ENCODE results near the gene RHBDD1.

RHBDD1 gene

DNA sequence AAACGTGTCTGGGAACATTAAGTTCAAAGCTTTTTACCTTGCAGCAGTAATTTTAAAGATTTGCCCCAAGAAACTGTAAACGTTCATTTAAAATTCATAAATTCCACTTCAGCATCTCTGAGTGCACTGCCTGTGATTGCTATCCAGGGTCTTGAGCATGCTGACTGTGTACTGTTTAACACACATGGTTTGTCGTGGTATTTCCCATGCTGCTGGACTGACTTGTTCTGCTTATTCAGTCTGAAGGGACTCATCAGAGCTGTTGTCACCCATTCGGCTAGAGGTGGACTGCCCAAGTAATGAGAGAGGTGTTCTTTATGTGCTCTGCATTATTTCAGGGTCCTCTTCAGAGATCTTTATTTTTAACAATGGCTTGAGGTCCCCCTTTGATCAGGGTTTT is 53.1 kb downstream of the RHBDD1 start:
- DNase-seq: no peak

- DNase-seq: no peak
Measured at GRCh38 chr2:226890286-226890685, 54.4 kb downstream of the RHBDD1 start.

DNA sequence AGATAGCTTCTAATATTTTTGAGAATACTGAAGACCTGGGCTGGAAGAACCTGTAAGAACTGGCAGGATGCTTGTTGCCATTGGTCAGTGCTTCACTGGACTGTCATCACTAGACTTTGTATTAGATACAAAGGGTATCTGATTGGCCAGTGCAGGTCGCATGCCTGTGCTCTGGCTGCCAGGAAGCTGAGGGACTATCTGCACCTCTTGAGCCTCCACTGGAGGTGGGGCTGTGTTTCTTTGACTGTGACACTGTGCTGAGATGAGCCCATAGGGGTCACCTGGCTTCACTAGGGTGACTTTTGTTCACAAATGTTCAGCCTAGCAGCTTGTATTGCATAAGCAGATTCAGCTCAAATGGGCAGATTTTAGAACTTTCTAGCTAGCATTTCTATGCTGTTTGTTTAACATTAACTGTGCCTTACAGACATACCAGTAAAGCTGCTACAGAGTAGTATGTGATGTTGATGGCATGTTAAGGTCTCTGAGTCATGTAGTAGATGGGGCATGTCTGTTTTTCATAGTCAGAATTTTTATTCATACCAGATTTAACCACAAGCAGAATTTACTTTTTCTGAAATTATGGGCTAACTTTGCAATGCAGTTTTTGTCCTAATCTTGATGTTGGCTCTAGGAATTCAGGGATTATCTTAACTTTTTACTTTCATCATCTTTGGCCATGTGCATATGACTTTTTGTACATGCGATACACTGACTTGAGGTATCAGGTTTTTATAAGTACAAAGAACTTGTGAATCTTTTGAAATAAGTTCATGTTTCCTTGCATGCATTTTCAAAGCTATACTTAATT is 56.1 kb downstream of the RHBDD1 start:
- DNase-seq: no peak

DNA sequence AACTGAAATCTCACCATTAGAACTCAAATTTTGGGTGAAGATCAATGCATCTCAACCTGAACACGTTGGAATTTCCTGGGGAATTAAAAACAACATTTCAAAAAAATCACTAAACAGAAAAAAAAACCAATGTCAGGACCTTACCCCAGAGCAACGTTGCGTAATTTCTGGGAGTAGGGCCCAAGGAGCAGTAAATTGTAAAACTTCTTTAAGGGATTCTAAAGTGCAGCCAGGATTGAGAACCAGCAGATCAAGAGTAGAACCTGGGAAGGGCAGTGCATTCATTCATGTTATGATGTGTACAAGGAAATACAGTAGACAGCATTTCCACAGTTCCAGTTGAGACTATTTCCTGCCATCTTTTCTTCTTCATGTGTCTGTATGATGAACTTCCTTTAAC is 56.9 kb downstream of the RHBDD1 start:
- no peak for DNase-seq

GRCh38 chr2:226893216-226893615 is 57.4 kb downstream of the RHBDD1 start:
- no peak for DNase-seq

GRCh38 chr2:226894752-226895151 is 58.9 kb downstream of the RHBDD1 start:
- DNase-seq: no peak

GRCh38 chr2:226895579-226895978 is 59.7 kb downstream of the RHBDD1 start:
- DNase-seq: no peak

DNA sequence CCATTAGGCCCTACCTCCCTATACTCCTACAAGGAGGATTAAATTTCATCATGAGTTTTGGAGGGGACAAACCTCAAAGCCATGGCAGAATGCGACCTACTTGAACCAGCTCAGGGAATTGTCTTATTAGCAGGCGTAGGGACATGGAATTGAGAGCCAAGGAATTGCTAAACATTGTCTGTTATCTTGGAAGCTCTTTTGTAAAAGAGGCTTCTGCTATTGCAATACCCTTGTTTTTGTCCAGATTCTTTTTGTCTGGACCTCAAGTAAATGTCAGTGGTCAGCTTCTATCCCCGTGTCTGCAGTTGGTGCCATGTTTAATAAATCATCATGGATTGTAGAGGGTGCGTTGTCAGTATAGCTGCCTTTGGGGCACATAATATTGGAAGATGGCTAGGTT is 62.3 kb downstream of the RHBDD1 start:
- DNase-seq: no peak

- no peak for DNase-seq
Measured at GRCh38 chr2:226898897-226899296, 63.0 kb downstream of the RHBDD1 start.

DNA sequence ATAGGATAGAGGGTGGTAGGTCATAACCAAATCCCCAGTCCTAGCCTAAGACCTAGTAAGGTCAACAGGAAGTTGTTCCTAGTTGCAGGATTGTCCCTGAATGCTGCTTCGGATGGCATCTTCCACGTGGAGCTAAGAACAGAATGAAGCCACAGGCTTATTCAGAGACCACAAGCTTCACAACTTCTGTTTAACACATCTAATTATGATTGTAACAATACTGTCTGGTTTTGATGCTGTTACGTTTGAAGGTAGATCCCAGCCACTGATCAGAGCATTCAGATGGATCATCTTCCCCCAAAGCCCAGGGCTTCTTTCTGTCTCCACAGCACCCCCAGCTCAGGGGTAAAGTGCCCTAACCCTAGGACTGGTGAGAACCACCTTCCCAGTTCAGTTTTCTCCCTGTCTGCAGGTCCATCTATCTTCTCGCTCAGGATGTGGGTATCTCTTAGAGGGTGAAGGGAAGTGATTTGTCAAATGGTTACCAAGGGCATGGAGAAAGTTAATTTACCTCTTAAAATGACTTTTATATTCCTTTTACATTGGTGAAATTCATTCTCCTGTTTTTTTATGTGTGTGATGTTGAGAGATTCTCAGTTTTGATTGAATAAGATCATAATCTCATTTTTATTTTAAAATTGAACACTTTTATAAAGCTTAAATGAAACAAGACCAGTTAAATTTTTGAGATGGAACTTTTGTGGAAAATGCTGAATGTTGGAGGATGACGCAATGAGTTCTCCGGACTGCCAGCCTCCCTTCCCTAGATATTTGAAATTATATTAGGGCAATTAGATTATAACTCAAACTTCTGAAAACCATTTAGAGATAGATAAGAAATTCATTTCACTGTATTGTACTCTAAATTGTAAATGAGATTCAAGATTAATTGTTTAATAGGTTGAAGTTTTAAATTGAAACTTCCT is 66.5 kb downstream of the RHBDD1 start:
- DNase-seq: no peak

GRCh38 chr2:226903179-226903578 is 67.3 kb downstream of the RHBDD1 start:
- DNase-seq: no peak

- DNase-seq: no peak
Measured at GRCh38 chr2:226904592-226904991, 68.7 kb downstream of the RHBDD1 start.

DNA sequence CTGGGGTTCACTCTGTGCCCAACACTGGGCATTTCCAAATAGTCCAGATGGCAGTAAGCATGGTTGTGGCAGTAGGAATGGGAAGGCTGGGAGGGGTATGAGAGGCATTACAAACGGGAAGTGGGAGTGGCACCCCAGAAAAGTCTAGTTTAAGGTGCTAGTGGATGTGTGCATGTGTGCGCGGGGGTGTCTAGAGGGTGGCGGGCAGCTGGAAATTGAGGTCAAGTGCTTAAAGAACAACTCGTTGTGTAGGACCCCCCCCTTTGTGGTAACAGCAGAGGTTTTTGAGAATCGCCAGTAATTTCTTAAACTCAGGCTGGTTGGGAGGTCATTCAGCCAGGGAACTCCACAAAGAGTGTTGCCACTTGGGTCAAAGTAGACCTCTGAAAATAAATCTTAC is 69.9 kb downstream of the RHBDD1 start:
- DNase-seq: no peak

- DNase-seq: no peak
Measured at GRCh38 chr2:226906163-226906693, 70.4 kb downstream of the RHBDD1 start.

DNA sequence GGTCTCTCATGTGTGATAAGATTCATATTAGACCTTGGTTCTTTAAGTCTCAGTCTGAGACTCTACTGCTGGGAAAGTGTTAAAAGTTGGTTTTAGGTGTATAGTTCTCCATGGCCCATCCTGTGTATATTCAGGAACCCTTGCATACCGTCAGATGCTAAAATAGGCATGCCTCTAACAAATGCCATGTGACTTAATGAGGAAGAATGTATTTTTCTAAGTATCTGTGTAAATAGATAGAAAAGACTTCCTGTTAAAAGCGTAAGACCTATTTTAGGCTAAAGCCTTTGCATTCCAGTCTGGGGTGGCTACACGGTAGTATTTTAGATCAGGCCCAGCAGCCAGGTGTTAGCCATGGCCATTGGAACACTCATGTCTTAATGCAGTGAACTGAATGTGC is 73.3 kb downstream of the RHBDD1 start:
- DNase-seq: no peak

- no peak for DNase-seq
Measured at GRCh38 chr2:226909836-226910235, 74.0 kb downstream of the RHBDD1 start.

- DNase-seq: no peak
Measured at GRCh38 chr2:226910384-226910783, 74.5 kb downstream of the RHBDD1 start.

GRCh38 chr2:226911932-226912331 is 76.1 kb downstream of the RHBDD1 start:
- no peak for DNase-seq

- DNase-seq: no peak
Measured at GRCh38 chr2:226913641-226914040, 77.8 kb downstream of the RHBDD1 start.

DNA sequence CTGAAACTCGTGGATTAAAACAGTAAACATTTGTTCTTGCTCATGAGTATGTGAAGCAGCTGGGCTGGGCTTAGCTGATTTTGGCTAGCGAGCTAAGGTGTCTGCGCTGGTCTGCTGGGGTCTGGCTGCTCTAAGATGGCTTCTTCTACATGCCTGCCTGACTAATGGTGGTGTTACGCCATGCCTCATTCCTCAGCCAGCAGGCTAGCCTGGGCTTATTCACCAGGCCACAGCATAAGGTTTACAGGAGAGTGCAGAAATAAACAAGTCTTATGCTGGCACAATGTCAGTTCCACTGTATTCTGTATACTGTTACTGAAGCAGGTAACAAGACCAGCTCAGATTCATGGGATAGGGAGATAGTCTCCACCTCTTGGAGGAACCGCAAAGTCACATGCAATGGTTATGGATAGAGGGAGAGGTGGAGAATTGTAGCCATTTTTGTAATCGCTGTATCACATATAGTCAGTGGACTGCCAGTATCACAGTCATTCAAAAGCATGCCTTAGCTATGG is 80.0 kb downstream of the RHBDD1 start:
- DNase-seq: no peak

DNA sequence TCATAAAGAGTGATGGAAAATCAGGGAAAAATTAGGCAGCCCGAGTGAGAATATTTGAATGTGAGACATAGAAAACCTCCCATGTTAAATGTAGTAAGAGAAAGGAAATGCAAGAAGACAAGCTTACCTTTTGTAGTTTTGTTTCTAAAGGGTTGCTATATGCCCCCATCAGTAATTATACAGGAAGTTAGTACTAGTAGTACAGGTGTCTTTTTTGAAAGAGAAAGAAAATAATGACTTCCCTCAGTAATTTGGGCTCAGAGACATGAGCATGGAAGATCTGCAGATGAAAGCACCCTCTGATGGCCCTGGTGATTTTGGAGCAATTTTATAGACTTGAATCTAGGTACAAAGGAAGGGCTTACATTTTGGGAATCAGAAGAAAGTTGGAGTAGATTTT is 80.8 kb downstream of the RHBDD1 start:
- no peak for DNase-seq

GRCh38 chr2:226932443-226932842 is 96.6 kb downstream of the RHBDD1 start:
- DNase-seq: no peak

GRCh38 chr2:226934546-226935201 is 98.8 kb downstream of the RHBDD1 start:
- peak; percentile 34 for DNase-seq
